Astrocyte (in vitro differentiated cells and primary cell): ENCODE results near the gene THSD8.
A peak's percentile ranks its signal among the peaks of the same experiment; 100 is the strongest.

Experiments used
- EZH2 ChIP-seq: IDR thresholded peaks from 2 replicates; pipeline ENCODE4 v1.6.1; 2012; ENCODE audit warnings: mild to moderate bottlenecking, low read length, inconsistent platforms; ENCODE audit not compliant: insufficient read depth
- TF ChIP-seq, protein P1 (sequence below): IDR thresholded peaks from 2 replicates; pipeline ENCODE4 v1.5.1; 2011; ENCODE audit warnings: low read depth, mild to moderate bottlenecking, inconsistent platforms, low read length, moderate library complexity; ENCODE audit not compliant: insufficient read depth

DNA sequence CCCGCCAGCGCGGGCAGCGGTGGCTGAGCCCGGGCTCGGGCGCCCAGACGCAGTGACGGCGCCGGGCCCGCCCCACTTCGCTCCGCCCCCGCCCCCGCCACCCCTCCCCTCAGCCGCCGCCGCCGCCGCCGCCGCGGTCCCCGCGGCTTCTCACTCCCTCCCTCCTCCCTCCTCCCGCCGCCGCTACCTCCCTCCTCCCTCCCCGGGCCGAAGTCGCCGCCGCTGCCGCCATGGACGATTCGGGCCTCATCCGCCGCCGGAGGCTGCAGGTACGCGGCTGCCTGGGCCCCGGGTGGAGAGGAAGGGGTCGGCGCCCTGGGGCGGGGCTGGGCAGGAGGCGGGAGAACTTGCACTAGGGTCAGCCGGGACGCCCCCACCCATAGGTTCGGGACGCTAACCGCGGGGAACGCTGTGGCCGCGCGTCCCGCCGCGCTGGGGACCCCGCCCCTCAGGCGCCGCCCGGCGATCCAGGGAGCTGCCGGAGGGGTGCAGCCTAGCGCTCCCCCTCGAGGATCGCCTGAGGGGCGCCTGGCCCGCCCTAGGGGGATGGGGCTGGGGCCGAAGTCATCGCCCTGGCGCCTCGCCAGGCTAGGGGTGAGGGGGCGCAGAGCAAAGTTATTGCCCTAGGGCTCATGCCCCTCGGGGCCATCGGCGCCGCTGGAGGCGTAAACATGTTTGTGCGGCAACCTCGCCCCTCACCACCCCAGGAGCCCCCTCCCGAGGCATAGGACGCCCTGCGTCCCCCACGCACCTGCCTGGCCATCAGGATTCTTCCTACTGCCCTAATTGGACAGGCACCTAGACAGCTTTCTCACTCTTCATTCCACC is 32.1 kb downstream of the THSD8 start:
- peak; percentile 88 for TF ChIP-seq EZH2
- TF ChIP-seq, protein P1, sequence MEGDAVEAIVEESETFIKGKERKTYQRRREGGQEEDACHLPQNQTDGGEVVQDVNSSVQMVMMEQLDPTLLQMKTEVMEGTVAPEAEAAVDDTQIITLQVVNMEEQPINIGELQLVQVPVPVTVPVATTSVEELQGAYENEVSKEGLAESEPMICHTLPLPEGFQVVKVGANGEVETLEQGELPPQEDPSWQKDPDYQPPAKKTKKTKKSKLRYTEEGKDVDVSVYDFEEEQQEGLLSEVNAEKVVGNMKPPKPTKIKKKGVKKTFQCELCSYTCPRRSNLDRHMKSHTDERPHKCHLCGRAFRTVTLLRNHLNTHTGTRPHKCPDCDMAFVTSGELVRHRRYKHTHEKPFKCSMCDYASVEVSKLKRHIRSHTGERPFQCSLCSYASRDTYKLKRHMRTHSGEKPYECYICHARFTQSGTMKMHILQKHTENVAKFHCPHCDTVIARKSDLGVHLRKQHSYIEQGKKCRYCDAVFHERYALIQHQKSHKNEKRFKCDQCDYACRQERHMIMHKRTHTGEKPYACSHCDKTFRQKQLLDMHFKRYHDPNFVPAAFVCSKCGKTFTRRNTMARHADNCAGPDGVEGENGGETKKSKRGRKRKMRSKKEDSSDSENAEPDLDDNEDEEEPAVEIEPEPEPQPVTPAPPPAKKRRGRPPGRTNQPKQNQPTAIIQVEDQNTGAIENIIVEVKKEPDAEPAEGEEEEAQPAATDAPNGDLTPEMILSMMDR = no peak
